Kidney capillary endothelial cell (primary cell): Measurements from ENCODE around the gene PRAC1.
"Not testable (repeated sequence)": the region's sequence is repeated elsewhere in the genome, so short reads cannot be mapped to it uniquely, and the experiment has no call there.

ENCODE experiments used
- DNase-seq: peaks from one replicate; pipeline ENCODE4 v3.0.0-alpha.2; 2018; ENCODE audit warnings: low spot score

Gene PRAC1

DNA sequence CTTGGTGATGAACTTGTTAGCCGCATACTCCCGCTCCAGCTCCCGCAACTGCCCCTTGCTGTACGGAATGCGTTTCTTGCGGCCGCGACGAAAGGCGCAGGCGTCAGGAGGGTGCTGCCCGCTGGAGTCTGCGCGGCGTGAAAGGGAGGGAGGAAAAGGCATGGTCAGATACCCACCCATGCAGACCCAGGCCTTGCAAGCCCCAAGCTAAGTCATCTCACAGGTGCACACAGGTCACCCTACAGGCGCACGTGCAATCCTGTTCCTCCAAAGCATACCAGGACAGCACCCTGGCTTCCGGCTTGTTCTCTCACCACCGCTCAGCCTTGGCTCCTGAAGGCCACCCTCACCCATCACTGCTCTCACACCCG, 4.6 kb upstream of the PRAC1 start:
- DNase-seq = no peak

DNA sequence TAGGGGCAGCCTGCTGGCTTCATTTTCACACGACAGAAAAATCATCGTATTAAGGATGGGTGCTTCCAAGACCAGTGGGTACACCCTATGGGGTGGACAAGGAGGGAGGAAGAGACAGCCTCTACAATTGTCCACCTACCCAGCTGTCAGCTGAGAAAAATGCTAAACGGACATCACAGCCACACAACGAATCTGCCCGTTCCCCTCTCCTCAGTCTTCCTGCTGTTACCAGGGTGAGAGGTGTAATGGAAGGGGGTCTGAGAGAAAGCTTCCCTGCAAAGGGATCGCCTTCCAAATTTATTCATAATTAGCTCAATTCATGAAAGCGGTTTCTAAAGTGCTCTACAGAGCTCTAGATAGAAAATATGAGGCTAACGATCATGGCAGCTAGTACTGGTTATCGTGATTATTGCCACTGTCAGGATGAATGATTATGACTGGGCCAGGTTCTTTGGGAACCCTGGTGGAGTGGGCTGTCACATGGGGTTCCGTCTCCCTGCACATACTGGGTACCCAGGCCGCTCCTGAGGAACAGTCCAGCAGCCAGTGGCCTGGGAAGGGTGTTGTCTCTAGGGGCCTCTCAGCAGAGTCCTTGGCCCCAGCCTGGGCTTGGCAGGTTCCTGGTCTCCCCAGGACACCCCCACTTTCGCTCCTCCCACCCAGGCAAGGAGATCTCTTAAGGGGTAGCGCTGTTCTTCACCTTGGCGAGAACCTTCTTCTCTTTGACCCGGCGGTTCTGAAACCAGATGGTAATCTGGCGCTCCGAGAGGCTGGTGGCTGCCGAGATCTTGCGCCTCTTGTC, 4.0 kb upstream of the PRAC1 start:
- no peak for DNase-seq

DNA sequence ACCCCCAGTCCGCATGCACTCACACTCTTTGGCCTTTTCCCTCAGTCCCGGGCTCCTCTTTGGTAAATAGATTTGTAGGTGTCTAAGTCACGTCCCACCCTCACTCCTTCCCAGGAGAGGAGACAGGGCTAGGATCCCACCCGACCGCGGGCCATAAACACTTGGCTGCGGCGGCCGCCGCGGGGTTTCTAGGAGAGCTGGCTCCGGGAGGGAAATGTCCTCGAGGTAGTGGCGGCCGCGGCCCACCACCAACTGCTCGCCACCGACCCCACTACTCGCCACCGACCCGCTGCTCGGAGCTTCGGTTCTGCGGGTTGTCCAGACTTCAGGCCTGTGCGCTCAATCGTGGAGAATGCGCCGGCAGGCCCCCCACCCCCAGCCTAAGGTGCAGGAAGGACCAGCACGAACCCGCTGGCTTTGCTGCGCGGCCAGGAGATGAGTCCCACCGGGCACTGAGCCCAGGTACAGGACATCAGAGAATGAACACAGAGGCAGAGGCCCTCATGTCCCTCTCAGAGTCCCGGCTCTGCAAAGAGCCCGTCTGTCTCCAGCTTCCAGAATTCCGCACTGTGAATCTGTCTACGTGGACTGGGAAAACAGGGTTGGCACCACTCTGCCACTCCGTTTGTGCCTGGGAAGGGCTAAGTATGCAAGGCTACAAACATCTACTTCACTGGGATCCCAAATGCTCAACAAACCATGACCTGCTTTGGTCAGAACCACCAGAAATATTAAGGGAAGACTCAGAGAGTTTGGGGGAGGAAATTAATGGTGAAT, 3.2 kb upstream of the PRAC1 start:
- DNase-seq = no peak

DNA sequence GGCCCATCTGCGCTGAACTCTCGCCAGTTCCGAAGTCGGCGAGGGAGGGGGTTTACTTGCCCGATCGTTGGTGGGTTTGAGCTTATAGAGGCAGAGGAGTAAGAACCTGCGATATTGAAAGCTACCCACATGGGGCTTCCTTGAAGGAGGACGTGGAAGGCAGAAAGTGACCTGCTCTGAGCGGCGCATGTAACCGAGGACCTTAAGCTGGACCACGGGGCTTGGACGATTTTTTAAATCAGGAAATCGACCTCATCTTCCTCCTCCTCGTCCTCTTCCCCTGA, 2.6 kb upstream of the PRAC1 start:
- DNase-seq = no peak

DNA sequence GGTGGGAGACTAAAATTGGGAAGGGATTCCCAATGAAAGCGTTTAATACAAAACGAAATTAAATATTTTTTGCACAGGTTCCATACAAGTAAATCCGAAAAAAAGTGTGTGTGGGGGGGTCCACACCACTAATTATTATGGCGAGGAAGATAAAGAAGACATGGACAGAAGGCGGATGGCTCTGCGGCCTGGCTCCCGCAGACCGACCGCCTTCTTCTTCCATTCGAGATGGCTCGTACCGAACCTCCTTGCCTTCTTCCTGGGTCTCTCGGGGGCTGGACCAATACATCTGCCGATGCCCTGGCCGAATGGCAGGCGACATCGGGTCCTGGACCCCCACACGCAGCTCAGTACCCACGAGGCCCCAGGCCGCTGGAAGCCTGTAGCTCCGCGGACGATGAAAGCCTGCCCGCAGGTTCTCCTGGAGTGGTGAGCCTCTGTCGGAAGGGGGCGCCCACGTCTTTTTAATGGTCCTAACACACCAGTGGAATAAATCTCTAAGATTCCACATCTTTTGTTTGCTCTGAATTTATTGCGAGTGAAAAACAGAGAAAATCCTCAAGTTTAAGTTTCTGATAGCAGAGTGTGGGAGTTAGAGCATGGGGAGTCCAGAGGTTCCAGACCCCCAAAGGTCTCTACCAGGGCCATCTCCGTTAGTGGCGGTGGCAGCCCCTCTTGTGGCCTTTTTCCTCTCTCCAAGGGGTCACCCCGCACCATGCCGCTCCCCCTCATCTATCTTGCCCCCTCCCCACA, 2.1 kb upstream of the PRAC1 start:
- peak; percentile 69 for DNase-seq

DNA sequence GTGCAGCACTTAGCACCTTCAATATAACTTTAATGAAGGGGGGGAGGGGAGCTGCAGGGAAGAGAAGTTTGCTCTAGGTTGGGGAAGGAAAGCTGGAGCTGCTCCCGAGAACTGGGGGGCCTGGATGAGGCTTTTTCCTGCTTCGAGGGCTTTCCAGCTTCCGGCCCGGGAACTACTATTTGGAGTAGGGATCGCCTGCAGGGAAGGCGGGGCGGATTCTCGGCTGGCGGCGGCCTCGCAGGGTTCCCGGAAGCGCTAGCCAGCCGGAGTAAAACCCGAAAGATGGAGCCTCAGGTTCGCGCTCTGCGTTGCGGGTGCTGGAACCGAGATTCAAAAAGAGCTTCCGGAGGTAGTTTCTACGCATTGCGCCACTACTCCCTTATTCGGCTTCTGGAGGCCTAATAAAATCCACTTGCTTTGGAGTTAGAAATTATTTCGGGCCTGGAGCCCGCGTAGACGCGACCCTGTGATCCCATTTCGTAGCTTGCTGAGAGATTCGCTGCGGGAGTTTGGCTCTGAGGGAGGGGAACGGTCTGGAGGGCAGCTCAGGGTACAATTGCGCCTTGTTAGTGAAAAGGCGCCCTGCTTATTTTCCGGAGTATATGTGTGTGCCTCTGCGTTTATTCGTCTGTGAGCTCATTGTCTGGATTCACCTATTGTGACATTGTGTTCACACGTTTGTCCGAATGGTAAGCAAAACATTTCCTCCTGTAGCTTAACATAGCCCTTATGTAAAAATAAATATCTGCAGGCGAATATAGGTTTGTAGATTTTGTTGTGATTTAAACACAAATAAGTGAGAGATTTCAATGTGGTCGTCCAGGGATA, 1.3 kb upstream of the PRAC1 start:
- no peak for DNase-seq

DNA sequence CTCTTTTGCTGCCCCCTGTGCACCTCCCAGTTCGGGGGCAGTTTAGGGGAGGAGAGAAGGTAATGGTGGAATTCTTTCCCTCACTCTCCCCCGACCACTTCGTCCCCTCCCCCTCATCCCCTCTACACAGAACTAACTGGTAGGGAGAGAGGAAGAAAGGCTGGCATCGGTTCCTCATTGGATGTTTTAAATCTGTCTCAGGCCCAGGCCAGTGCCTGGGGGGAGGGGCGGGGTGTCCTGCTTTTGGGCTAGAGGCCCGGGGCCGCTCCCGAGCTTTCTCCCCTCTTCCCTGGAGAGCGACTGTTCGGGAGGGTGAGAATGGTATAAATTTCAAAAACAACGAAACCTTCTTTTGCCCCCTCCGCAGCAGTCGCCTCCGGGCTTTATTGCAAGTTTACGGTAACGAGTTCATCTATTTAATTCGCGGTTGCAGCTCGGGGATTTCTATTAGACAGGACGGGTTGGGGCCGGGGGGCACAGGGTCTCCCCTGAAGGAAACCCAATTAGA, 651 bp upstream of the PRAC1 start, which contains the start of gene PRAC2:
Gene PRAC2 (plus strand): TSS at position 271 of the 508 bp plus-strand sequence. CDS start 1,226 bp downstream, outside the sequence.
- no peak for DNase-seq

DNA sequence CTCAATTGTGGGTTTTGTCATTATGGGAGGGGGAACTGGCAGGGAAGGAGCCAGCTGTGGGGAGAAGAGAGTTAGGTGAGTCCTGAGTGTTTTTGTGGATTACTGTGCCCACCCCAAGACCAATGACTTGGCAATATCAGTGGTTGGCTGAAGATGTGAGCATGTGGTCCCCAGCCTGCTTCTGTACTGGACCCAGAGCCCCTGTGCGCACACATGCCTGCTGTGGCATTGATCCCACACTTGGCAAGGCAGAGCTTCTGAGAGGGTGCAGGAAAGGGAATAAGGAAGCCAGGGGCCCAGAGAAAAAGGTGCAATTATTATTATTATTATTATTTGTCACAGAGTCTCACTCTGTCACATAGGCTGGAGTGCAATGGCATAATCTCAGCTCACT, 1.3 kb downstream of the PRAC1 start:
- no peak for DNase-seq

DNA sequence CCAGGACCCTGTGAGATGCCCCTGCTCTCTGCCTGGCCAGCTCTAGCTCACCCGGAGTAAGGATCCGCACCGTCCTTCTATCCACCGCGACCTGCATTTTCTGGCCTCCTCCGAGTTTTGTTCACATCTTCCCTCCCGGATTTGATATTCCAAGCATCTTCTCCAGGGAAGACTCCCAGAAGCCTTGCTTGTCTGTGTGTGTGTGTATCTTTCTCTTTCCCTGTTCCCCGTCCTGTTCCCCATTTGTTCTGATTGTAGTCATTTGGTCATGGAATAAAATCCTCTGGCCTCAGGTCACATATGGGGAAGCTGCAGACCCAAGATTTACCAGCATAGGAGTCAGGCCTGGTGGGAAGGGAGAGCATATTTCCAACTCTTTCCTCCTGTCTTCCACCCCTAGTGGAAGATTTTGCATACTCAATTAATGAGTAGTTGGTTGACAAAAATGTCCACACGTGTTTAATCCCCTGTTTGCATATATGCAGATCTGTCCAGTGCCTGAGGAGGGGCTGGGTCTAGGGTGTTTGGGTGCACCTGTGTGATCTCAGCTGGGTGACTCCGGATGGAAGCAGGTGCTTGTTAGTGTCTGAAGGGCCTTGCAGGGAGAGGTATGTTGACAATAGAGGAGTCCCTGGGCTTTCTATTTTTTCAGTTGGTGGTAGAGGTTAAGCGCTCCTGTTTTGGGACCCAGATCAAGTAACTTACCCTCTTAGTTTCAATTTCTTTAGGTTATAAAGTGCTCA, 1.9 kb downstream of the PRAC1 start:
- DNase-seq = no peak

DNA sequence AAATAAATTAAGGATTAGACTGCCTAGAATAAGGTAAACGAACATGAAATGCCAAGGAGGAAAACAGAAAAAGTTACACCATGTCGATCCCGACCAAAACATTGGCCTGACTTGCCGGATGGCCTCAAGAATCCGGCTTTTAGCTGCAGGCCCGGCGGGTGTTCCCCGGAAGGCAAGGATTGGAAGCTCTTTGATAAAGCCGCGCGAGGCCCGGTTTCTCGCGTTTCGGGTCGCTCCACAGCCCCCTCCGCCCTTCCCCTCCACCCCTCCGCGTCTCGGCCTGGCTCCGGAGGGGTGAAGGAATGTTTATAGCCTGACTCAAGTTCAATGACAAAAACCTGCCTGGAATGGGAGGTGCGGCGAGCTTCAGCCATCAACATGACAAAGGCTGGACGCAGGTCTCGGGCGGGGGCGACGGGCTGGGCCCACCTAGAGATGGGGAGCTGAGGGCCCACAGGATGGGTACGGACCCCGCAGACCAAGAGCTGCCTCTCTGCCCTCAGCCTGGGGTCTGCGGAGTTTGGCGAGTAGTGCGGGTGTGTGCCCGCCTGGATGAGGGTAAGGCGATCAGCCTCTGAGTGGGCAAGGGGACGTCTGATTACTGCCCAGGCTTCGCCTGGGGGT, 2.6 kb downstream of the PRAC1 start:
- no peak for DNase-seq

DNA sequence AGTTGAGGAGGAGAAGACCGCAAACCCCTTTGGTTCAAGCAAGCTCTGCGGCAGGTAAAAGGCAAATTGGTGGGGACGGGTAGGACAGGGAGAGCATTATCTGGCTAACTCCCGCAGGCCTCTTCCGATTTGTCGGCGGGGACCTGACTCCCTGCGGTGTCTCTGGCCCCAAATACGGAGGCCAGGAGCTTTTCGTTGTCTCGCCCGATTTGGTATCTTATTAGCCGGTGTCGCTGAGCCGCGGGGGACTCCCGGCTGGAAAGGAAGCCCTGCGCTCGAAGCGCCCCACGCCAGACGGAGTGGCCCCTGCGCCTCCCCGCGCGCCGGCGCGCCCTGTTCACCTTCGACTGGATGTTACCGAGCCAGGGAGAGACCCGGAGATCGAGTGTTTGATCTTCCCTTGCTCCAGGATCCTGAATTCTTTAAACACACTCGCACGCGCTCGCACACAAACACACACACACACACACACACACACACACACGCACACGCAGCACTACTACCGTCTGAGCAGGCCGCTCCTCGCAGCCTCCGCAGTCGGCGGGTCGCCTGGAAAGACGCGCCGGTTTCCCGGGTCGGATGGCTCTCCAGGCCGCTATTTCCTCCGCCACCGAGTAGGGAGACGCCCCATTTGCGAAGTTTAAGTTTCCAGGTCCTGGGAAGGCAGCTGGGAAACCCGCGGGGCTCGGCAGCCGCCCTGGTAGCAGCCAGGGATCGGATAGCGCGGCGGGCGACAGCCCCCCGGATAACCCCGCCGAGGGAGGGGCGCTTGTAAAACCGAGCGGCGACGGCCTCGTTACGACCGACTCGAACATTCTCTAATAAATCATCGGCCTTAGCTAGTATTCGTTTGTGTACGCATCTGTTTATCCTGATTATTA, 3.3 kb downstream of the PRAC1 start:
- DNase-seq = no peak

DNA sequence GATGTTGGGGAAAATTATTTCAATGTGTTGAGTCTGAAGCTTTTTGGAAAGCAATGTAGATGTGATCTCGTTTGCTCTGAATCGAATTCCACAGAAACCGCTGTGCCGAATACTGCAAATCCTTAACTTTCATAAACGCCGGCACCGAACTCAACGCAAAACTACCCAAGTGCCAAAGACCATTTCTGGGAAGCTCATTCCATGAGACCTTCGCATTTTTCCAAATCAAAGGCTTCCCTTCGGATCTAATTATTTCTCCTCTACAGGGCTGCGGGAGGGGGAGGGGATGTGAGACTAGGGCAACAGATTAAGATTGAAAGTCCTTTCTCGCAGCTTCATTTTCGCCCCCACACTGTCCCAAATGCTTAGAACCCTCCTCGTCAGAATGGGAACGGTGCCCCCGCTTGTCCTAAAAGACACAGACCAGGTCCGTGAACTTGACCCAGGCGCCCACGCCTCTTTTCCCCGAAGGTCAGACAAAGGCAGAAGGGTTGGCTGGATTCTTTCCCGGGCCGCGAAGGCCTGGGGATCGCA, 4.0 kb downstream of the PRAC1 start:
- no peak for DNase-seq

DNA sequence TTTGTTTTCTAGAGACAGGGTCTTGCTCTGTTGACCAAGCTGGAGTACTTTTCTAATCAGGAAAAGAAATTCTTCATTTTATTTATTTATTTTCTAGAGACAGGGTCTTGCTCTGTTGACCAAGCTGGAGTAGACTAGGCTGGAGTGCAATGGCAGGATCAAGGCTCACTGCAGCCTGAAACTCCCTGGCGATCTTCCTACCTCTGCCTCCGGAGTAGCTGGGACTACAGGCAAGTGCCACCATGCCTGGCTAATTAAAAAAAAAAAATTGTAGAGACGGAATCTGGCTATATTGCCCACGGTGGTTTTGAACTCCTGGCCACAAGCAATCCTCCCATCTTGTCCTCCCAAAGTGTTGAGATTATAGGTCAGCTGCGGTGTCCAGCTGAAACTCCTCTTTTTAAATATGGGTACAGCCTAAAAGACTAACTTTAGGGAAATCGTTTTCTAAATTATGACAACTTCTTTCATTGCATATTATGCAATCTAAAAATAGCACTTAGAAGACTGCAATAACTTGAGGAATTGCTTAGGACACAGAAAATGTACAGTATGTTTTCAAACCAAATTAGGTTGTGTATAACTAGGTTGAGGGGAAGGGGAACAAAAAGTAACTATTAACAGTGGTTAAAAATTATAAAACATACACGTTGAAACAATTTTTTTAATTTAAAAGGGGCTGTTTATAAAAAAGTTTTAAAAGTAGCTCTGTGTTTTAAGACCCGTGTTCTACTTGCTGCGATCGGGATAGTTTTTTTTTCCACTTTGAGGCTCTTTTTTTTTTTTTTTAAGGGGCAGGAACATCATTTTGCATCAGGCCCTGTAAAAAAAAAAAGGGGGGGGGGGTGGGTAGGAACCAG, 4.7 kb downstream of the PRAC1 start:
- no peak for DNase-seq

DNA sequence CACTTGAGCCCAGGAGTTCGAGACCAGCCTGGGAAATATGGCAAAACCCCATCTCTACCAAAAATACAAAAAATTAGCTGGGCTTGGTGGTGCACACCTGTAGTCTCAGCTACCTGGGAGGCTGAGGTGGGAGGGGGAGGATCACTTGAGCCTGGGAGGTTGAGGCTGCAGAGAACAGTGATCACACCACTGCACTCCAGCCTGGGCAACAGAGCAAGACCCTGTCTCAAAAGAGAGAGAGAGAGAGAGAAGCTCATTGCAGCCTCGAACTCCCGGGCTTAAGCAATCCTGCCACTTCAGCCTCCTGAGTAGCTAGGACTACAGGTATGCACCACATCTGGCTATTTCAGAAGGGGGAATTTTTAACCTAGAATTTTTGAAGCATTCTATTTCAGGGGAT, 5.8 kb downstream of the PRAC1 start:
- not testable (repeated sequence) for DNase-seq

DNA sequence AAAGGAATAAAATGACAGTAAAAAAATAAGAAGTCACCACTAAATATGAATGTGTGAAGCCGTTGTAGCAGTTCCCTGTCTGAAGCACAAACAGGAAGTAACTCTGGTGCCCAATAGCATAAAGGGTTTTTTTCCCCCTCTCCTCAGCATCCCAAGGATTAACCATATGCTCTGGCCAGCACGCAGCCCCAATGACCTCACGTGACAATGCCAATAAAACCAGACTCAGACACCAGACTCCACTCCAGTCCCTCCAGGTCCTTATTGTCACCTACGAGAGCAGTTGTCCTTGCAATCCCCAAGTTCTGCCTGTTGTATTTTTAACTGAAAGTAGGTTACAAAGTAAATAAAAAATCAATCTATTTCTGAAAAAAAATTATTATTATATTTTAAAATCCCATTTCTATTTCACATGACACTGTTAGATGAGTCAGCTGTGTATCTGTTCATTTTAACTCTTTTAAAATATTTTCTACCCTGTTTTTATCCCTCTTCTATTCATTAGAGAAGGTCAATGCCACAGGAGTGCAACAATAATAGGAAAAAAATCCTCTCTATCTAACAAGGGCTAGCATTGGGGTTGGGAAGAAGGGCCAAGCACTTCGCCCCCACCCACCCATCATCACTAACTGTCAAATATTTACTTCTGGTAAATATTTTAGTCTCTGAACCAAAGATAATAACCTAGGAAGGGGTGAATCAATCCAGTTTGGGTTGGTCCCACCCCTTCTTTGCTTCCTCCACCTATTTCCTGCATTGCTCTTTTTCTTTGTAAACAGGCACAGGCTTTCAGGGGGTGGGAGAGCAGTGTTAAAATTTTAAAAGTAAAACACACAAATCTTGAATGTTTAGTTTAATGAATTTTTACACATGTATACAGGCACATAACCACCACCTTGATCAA, 6.6 kb downstream of the PRAC1 start:
- no peak for DNase-seq

DNA sequence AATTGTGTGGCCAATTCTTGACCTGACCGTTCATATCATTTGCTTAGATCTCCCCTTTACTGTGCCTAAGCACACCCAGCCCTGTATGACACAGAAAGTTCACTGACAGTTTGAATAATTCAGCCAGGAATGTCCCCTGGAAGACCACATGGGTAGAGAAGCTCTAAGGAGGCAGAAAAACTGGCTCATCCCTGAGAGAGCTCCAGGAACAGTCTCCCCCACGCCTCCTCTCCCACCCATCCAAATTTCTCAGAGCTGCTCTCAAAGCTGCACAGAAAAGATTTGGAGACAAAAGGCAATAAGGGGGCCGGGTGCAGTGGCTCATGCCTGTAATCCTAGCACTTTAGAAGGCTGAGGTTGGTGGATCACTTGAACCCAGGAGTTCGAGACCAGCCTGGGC, 11.2 kb downstream of the PRAC1 start:
- DNase-seq = no peak
